ENCODE results near the gene RTN4.

Gene RTN4

GRCh38 chr2:55012672-55013484 is 37.4 kb downstream of the RTN4 start:
- no peaks in the 10 kb centered on the region for H3K36me3 ChIP-seq (ENCODE audit: control insufficient read depth, insufficient read depth, low read length)
- no peaks in the 10 kb centered on the region for H3K27me3 ChIP-seq (replicated peaks; ENCODE audit: control insufficient read depth, insufficient read depth, low read length, poor library complexity, severe bottlenecking)
- H3K4me1 ChIP-seq (ENCODE audit: control insufficient read depth, insufficient read depth, low read length, poor library complexity, severe bottlenecking): peaks cover 9% of the 10 kb centered on the region
- DNase-seq: no peak
- H3K9me3 ChIP-seq (ENCODE audit: control insufficient read depth, low read length): no peaks in the 10 kb centered on the region
- no peak overlapping the region for H3K4me3 ChIP-seq (ENCODE audit: insufficient read depth, low read depth, low read length, poor library complexity, severe bottlenecking)
- no peak overlapping the region for H3K27ac ChIP-seq (ENCODE audit: insufficient read depth, low read length, poor library complexity, severe bottlenecking)

- DNase-seq: no peak
- Histone ChIP-seq H3K9me3 (ENCODE audit: control insufficient read depth, low read length) (no peaks in the 10 kb centered on the region), H3K4me3 (ENCODE audit: insufficient read depth, low read depth, low read length, poor library complexity, severe bottlenecking) (no peak overlapping the region), H3K4me1 (ENCODE audit: control insufficient read depth, insufficient read depth, low read length, poor library complexity, severe bottlenecking) (peaks cover 13% of the 10 kb centered on the region), H3K36me3 (ENCODE audit: control insufficient read depth, insufficient read depth, low read length) (no peaks in the 10 kb centered on the region), H3K27ac (ENCODE audit: insufficient read depth, low read length, poor library complexity, severe bottlenecking) (no peak overlapping the region), H3K27me3 (replicated peaks; ENCODE audit: control insufficient read depth, insufficient read depth, low read length, poor library complexity, severe bottlenecking) (no peaks in the 10 kb centered on the region)
These were observed 38.2 kb downstream of the RTN4 start for GRCh38 chr2:55011831-55012671.

GRCh38 chr2:55010915-55011314 is 39.3 kb downstream of the RTN4 start:
- no peaks in the 10 kb centered on the region for H3K27me3 ChIP-seq (replicated peaks; ENCODE audit: control insufficient read depth, insufficient read depth, low read length, poor library complexity, severe bottlenecking)
- H3K27ac ChIP-seq (ENCODE audit: insufficient read depth, low read length, poor library complexity, severe bottlenecking): peak overlapping the region; percentile 35
- DNase-seq: no peak
- H3K36me3 ChIP-seq (ENCODE audit: control insufficient read depth, insufficient read depth, low read length): no peaks in the 10 kb centered on the region
- H3K9me3 ChIP-seq (ENCODE audit: control insufficient read depth, low read length): no peaks in the 10 kb centered on the region
- peaks cover 21% of the 10 kb centered on the region for H3K4me1 ChIP-seq (ENCODE audit: control insufficient read depth, insufficient read depth, low read length, poor library complexity, severe bottlenecking)
- H3K4me3 ChIP-seq (ENCODE audit: insufficient read depth, low read depth, low read length, poor library complexity, severe bottlenecking): no peak overlapping the region

GRCh38 chr2:55010149-55010591 is 40.1 kb downstream of the RTN4 start:
- peak; percentile 6 to 38 (median 37) for DNase-seq
- H3K36me3 ChIP-seq (ENCODE audit: control insufficient read depth, insufficient read depth, low read length): no peaks in the 10 kb centered on the region
- peak overlapping the region; percentile 35 for H3K27ac ChIP-seq (ENCODE audit: insufficient read depth, low read length, poor library complexity, severe bottlenecking)
- H3K4me3 ChIP-seq (ENCODE audit: insufficient read depth, low read depth, low read length, poor library complexity, severe bottlenecking): peak overlapping the region; percentile 26
- no peaks in the 10 kb centered on the region for H3K27me3 ChIP-seq (replicated peaks; ENCODE audit: control insufficient read depth, insufficient read depth, low read length, poor library complexity, severe bottlenecking)
- peaks cover 21% of the 10 kb centered on the region for H3K4me1 ChIP-seq (ENCODE audit: control insufficient read depth, insufficient read depth, low read length, poor library complexity, severe bottlenecking)
- H3K9me3 ChIP-seq (ENCODE audit: control insufficient read depth, low read length): no peaks in the 10 kb centered on the region

- H3K4me1 ChIP-seq (ENCODE audit: control insufficient read depth, insufficient read depth, low read length, poor library complexity, severe bottlenecking): peaks cover 21% of the 10 kb centered on the region
- no peak for DNase-seq
- peak overlapping the region; percentile 26 for H3K4me3 ChIP-seq (ENCODE audit: insufficient read depth, low read depth, low read length, poor library complexity, severe bottlenecking)
These were observed 40.8 kb downstream of the RTN4 start for GRCh38 chr2:55009277-55010060.

GRCh38 chr2:55006306-55006705 is 43.9 kb downstream of the RTN4 start:
- peaks cover 15% of the 10 kb centered on the region for H3K4me1 ChIP-seq (ENCODE audit: control insufficient read depth, insufficient read depth, low read length, poor library complexity, severe bottlenecking)
- no peak overlapping the region for H3K4me3 ChIP-seq (ENCODE audit: insufficient read depth, low read depth, low read length, poor library complexity, severe bottlenecking)
- no peaks in the 10 kb centered on the region for H3K27me3 ChIP-seq (replicated peaks; ENCODE audit: control insufficient read depth, insufficient read depth, low read length, poor library complexity, severe bottlenecking)
- H3K9me3 ChIP-seq (ENCODE audit: control insufficient read depth, low read length): no peaks in the 10 kb centered on the region
- no peak for DNase-seq
- H3K36me3 ChIP-seq (ENCODE audit: control insufficient read depth, insufficient read depth, low read length): no peaks in the 10 kb centered on the region
- no peak overlapping the region for H3K27ac ChIP-seq (ENCODE audit: insufficient read depth, low read length, poor library complexity, severe bottlenecking)

More at GRCh38 chr2:55009277-55010060, 40.8 kb downstream of the RTN4 start:
- Histone ChIP-seq H3K9me3 (ENCODE audit: control insufficient read depth, low read length) (no peaks in the 10 kb centered on the region), H3K36me3 (ENCODE audit: control insufficient read depth, insufficient read depth, low read length) (no peaks in the 10 kb centered on the region), H3K27me3 (replicated peaks; ENCODE audit: control insufficient read depth, insufficient read depth, low read length, poor library complexity, severe bottlenecking) (no peaks in the 10 kb centered on the region), H3K27ac (ENCODE audit: insufficient read depth, low read length, poor library complexity, severe bottlenecking) (peak overlapping the region; percentile 35)

GRCh38 chr2:55003706-55004639 is 46.3 kb downstream of the RTN4 start:
- H3K4me1 ChIP-seq (ENCODE audit: control insufficient read depth, insufficient read depth, low read length, poor library complexity, severe bottlenecking): peaks cover 21% of the 10 kb centered on the region
- no peak for DNase-seq
- no peak overlapping the region for H3K27ac ChIP-seq (ENCODE audit: insufficient read depth, low read length, poor library complexity, severe bottlenecking)

GRCh38 chr2:55001716-55002115 is 48.5 kb downstream of the RTN4 start:
- Histone ChIP-seq H3K4me3 (ENCODE audit: insufficient read depth, low read depth, low read length, poor library complexity, severe bottlenecking) (no peak overlapping the region), H3K4me1 (ENCODE audit: control insufficient read depth, insufficient read depth, low read length, poor library complexity, severe bottlenecking) (peaks cover 17% of the 10 kb centered on the region), H3K36me3 (ENCODE audit: control insufficient read depth, insufficient read depth, low read length) (no peaks in the 10 kb centered on the region), H3K27ac (ENCODE audit: insufficient read depth, low read length, poor library complexity, severe bottlenecking) (no peak overlapping the region), H3K27me3 (replicated peaks; ENCODE audit: control insufficient read depth, insufficient read depth, low read length, poor library complexity, severe bottlenecking) (no peaks in the 10 kb centered on the region), H3K9me3 (ENCODE audit: control insufficient read depth, low read length) (no peaks in the 10 kb centered on the region)
- no peak for DNase-seq

More at GRCh38 chr2:55003706-55004639, 46.3 kb downstream of the RTN4 start:
- Histone ChIP-seq H3K4me3 (ENCODE audit: insufficient read depth, low read depth, low read length, poor library complexity, severe bottlenecking) (no peak overlapping the region), H3K9me3 (ENCODE audit: control insufficient read depth, low read length) (no peaks in the 10 kb centered on the region), H3K36me3 (ENCODE audit: control insufficient read depth, insufficient read depth, low read length) (no peaks in the 10 kb centered on the region), H3K27me3 (replicated peaks; ENCODE audit: control insufficient read depth, insufficient read depth, low read length, poor library complexity, severe bottlenecking) (no peaks in the 10 kb centered on the region)

- no peaks in the 10 kb centered on the region for H3K9me3 ChIP-seq (ENCODE audit: control insufficient read depth, low read length)
- peaks cover 9% of the 10 kb centered on the region for H3K4me1 ChIP-seq (ENCODE audit: control insufficient read depth, insufficient read depth, low read length, poor library complexity, severe bottlenecking)
- DNase-seq: no peak
- H3K36me3 ChIP-seq (ENCODE audit: control insufficient read depth, insufficient read depth, low read length): no peaks in the 10 kb centered on the region
- H3K27ac ChIP-seq (ENCODE audit: insufficient read depth, low read length, poor library complexity, severe bottlenecking): no peak overlapping the region
- H3K4me3 ChIP-seq (ENCODE audit: insufficient read depth, low read depth, low read length, poor library complexity, severe bottlenecking): no peak overlapping the region
- no peaks in the 10 kb centered on the region for H3K27me3 ChIP-seq (replicated peaks; ENCODE audit: control insufficient read depth, insufficient read depth, low read length, poor library complexity, severe bottlenecking)
These were observed 49.9 kb downstream of the RTN4 start for GRCh38 chr2:55000341-55000740.

Measured in effector memory CD4-positive, alpha-beta T cell (primary cell).